ENCODE results near the gene THAP10. TPM values are rescaled to one million over a fixed set of nuclear protein-coding genes. Genes with fewer than 3 reads are reported as not detected.

Gene THAP10
- polyA plus RNA-seq, 1 of the 3 experiments (the other 2 are of a cell fraction): 3.2 TPM

- DNase-seq: no peak
- 90% methylated on average over 2 of the region's 2 CpGs for WGBS (ENCODE audit: low lambda C conversion rate)
- no peaks in the 10 kb centered on the region for H3K79me2 ChIP-seq (ENCODE audit: insufficient read depth)
- no peak overlapping the region for H3K4me2 ChIP-seq
- peaks cover 3 to 10% of the 10 kb centered on the region in 2 experiments for H3K36me3 ChIP-seq (replicated peaks in 1 of 2; ENCODE audit: control insufficient read depth in 1 of 2, insufficient read depth in 2 of 2, low read length in 1 of 2)
- H3K27ac ChIP-seq (ENCODE audit: low read depth in 2 of 2, low read length in 1 of 2): no peak overlapping the region
- H3K4me3 ChIP-seq (ENCODE audit: low read depth in 2 of 2, low read length in 1 of 2): no peak overlapping the region
- H3K4me1 ChIP-seq (ENCODE audit: control insufficient read depth in 1 of 2, insufficient read depth in 2 of 2, low read depth in 1 of 2, low read length in 1 of 2): no peaks in the 10 kb centered on the region; a peak in 2 of 4 replicates
- H3K27me3 ChIP-seq (ENCODE audit: insufficient read depth): no peaks in the 10 kb centered on the region
- H4K20me1 ChIP-seq (ENCODE audit: insufficient read depth): no peaks in the 10 kb centered on the region
- H3F3A ChIP-seq (replicated peaks; ENCODE audit: insufficient read depth): peaks cover 13% of the 10 kb centered on the region
- no peak overlapping the region for H2AFZ ChIP-seq (ENCODE audit: low read depth)
- TF ChIP-seq CHD2 (IDR thresholded peaks at IDR 0.05; ENCODE audit: low read length, partially characterized antibody) (no peak), EZH2phosphoT487 (IDR thresholded peaks at IDR 0.05; ENCODE audit: borderline replicate concordance, low read depth) (no peak), SIN3A (IDR thresholded peaks at IDR 0.05; ENCODE audit: borderline replicate concordance, low read depth, low read length) (no peak), GATA2 (CRISPR knock-in tag; IDR thresholded peaks at IDR 0.05) (no peak), SMC3 (IDR thresholded peaks at IDR 0.05; ENCODE audit: low read depth, low read length) (no peak), JUND (IDR thresholded peaks at IDR 0.05) (no peak), FOXJ3 (CRISPR knock-in tag; IDR thresholded peaks at IDR 0.05) (no peak), FOXM1 (IDR thresholded peaks at IDR 0.05; ENCODE audit: low read depth) (no peak), MEF2A (IDR thresholded peaks at IDR 0.05; ENCODE audit: borderline replicate concordance, low read depth) (no peak), NFIC (IDR thresholded peaks at IDR 0.05; ENCODE audit: borderline replicate concordance) (no peak), RXRA (IDR thresholded peaks at IDR 0.05; ENCODE audit: borderline replicate concordance, low read depth) (no peak), USF1 (IDR thresholded peaks at IDR 0.05; ENCODE audit: borderline replicate concordance, low read depth) (no peak), RFX5 (IDR thresholded peaks at IDR 0.05; ENCODE audit: low read length) (no peak)
- no peaks in the 10 kb centered on the region for H3K9me3 ChIP-seq
- CTCF ChIA-PET: interaction anchor here (1.3 kb wide), 1 partner anchor 14 kb away, joined by 3 read pairs; no protein-coding TSS in a partner anchor
- H3K9ac ChIP-seq: no peak overlapping the region
- H3K9me2 ChIP-seq: no peaks in the 10 kb centered on the region
- POLR2A ChIA-PET: no interaction called here
These were observed 29.9 kb upstream of the THAP10 start for GRCh38 chr15:70922119-70922518.

- H3K4me3 ChIP-seq (ENCODE audit: low read depth in 2 of 2, low read length in 1 of 2): no peak overlapping the region
- no peaks in the 10 kb centered on the region for H3K27me3 ChIP-seq (ENCODE audit: insufficient read depth)
- no peaks in the 10 kb centered on the region for H3K9me2 ChIP-seq
- H4K20me1 ChIP-seq (ENCODE audit: insufficient read depth): no peaks in the 10 kb centered on the region
- WGBS (ENCODE audit: low lambda C conversion rate): 63% methylated on average over 1 of the region's 1 CpG
- peaks cover 3 to 10% of the 10 kb centered on the region in 2 experiments for H3K36me3 ChIP-seq (replicated peaks in 1 of 2; ENCODE audit: control insufficient read depth in 1 of 2, insufficient read depth in 2 of 2, low read length in 1 of 2)
- TF ChIP-seq NFIC (IDR thresholded peaks at IDR 0.05; ENCODE audit: borderline replicate concordance) (no peak), FOSL2 (IDR thresholded peaks at IDR 0.05; ENCODE audit: borderline replicate concordance, low read depth) (no peak)
- no peak overlapping the region for H3K9ac ChIP-seq
- no peaks in the 10 kb centered on the region for H3K79me2 ChIP-seq (ENCODE audit: insufficient read depth)
- H3K27ac ChIP-seq (ENCODE audit: low read depth in 2 of 2, low read length in 1 of 2): no peak overlapping the region
- peaks cover 13% of the 10 kb centered on the region for H3F3A ChIP-seq (replicated peaks; ENCODE audit: insufficient read depth)
- ChIA-PET CTCF (interaction anchor here (0.6 to 1.3 kb wide), 2 partner anchors 15 to 18 kb away, joined by 3 read pairs; no protein-coding TSS in a partner anchor), POLR2A (no interaction called here)
- H3K4me1 ChIP-seq (ENCODE audit: control insufficient read depth in 1 of 2, insufficient read depth in 2 of 2, low read depth in 1 of 2, low read length in 1 of 2): no peaks in the 10 kb centered on the region; a peak in 2 of 4 replicates
- no peak for DNase-seq
- no peak overlapping the region for H2AFZ ChIP-seq (ENCODE audit: low read depth)
- no peaks in the 10 kb centered on the region for H3K9me3 ChIP-seq
- H3K4me2 ChIP-seq: no peak overlapping the region
These were observed 28.9 kb upstream of the THAP10 start for GRCh38 chr15:70920981-70921696.
